Measurements from ENCODE around the gene KLHL20.

GRCh38 chr1:173758110-173758509 is 43.3 kb downstream of the KLHL20 start:
- TF ChIP-seq POLR2A (IDR thresholded peaks at IDR 0.05; ENCODE audit: low read length) (no peak), GATA1 (IDR thresholded peaks at IDR 0.05; ENCODE audit: low read depth, low read length) (no peak)
